Endothelial cell of umbilical vein (primary cell): ENCODE measurements around the gene CFAP107. TPM values are rescaled to one million over a fixed set of nuclear protein-coding genes. Genes with fewer than 3 reads are reported as not detected.

Experiments used
- BruUV-seq: library from RNA; stranded (reverse); fragments of 400-500 nt; replicated peaks from 2 replicates; lab custom pipeline; 2021; lab: Mats Ljungman, UMichigan
- CTCF ChIA-PET: fragments of 300-600, 350-600 bp; sonication (Branson Sonifier 250); formaldehyde crosslinking; loops from one replicate; lab custom pipeline; 2021; ENCODE audit warnings: antibody characterized with exemption, inconsistent platforms; lab: Charles Lee
- POLR2A ChIA-PET: fragments of 300-600, 350-600 bp; sonication (Branson Sonifier 250); formaldehyde crosslinking; loops from one replicate; lab custom pipeline; 2021; ENCODE audit warnings: antibody characterized with exemption, inconsistent platforms; lab: Charles Lee
- DNase-seq: peaks from one replicate; pipeline ENCODE4 v3.0.0-alpha.2; 2011; ENCODE audit warnings: low read depth, low spot score
- FAIRE-seq: peaks from 2 replicates; lab custom pipeline; 2011; peaks lifted over from hg19 to GRCh38; lab: Jason Lieb, UNC
- H2AFZ ChIP-seq: 2 replicates; pipeline ENCODE4 v1.6.0; 2012; ENCODE audit warnings: low read depth, low read length, control low read depth, inconsistent platforms
- H3K27ac ChIP-seq: 2 replicates; pipeline ENCODE4 v1.5.1; 2011; ENCODE audit warnings: low read depth, mild to moderate bottlenecking, control low read depth, low read length, moderate library complexity; ENCODE audit not compliant: insufficient read depth
- H3K27me3 ChIP-seq, 2 experiments: 2 replicates each; pipeline versions ENCODE4 v1.6.0 to v1.6.1; 2011; ENCODE audit warnings: low read length in 2 of 2, mixed read lengths in 1 of 2; ENCODE audit not compliant: control insufficient read depth in 2 of 2, insufficient read depth in 2 of 2
- H3K36me3 ChIP-seq, 2 experiments: 2 replicates in 1 of 2; 3 replicates in 1 of 2; pipeline ENCODE4 v1.5.1; 2011; ENCODE audit warnings: low read length in 2 of 2, mild to moderate bottlenecking in 1 of 2, moderate library complexity in 1 of 2; ENCODE audit not compliant: control insufficient read depth in 2 of 2, insufficient read depth in 2 of 2; ENCODE audit errors: extremely low read depth in 1 of 2
- H3K4me1 ChIP-seq: 3 replicates; pipeline ENCODE4 v1.5.1; 2011; ENCODE audit warnings: mild to moderate bottlenecking, low read length; ENCODE audit not compliant: control insufficient read depth, insufficient read depth; ENCODE audit errors: extremely low read depth
- H3K4me2 ChIP-seq: 2 replicates; pipeline ENCODE4 v1.6.1; 2011; ENCODE audit warnings: low read length, control low read depth, mixed read lengths; ENCODE audit not compliant: insufficient read depth
- H3K4me3 ChIP-seq, 3 experiments: fragments of 200-600 bp in 1 of 3; sonication (generic), shearing (Covaris generic) in 1 of 3; replicated peaks in 1 of 3; 2 replicates each; pipeline ENCODE4 v1.5.1; 2011 to 2016; ENCODE audit warnings: control low read depth in 3 of 3, low read length in 3 of 3, mild to moderate bottlenecking in 2 of 3, inconsistent platforms in 1 of 3, low read depth in 1 of 3, moderate library complexity in 1 of 3; ENCODE audit not compliant: insufficient read depth in 1 of 3
- H3K79me2 ChIP-seq: 2 replicates; pipeline ENCODE4 v1.6.0; 2012; ENCODE audit warnings: low read length, inconsistent platforms; ENCODE audit not compliant: control insufficient read depth, insufficient read depth
- H3K9ac ChIP-seq: replicated peaks from 2 replicates; pipeline ENCODE3; 2011; ENCODE audit warnings: low read length, control low read depth; ENCODE audit not compliant: insufficient read depth; ENCODE audit errors: extremely low read depth
- H3K9me1 ChIP-seq: replicated peaks from 3 replicates; pipeline ENCODE4 v1.6.0; 2011; ENCODE audit warnings: mild to moderate bottlenecking, low read length; ENCODE audit not compliant: control insufficient read depth, insufficient read depth; ENCODE audit errors: extremely low read depth
- H3K9me3 ChIP-seq: replicated peaks from 2 replicates; pipeline ENCODE4 v1.5.1; 2012; ENCODE audit warnings: low read length, inconsistent platforms; ENCODE audit not compliant: control insufficient read depth, insufficient read depth
- H4K20me1 ChIP-seq: replicated peaks from 2 replicates; pipeline ENCODE3; 2011; ENCODE audit warnings: mild to moderate bottlenecking, low read length; ENCODE audit not compliant: control insufficient read depth, insufficient read depth; ENCODE audit errors: extremely low read depth
- FOS ChIP-seq: IDR thresholded peaks from 2 replicates; pipeline ENCODE4 v1.6.1; 2011; ENCODE audit warnings: mild to moderate bottlenecking, low read length, moderate library complexity, borderline replicate concordance; ENCODE audit not compliant: insufficient read depth
- GATA2 ChIP-seq: IDR thresholded peaks from 2 replicates; pipeline ENCODE4 v1.7.0; 2011; ENCODE audit warnings: low read depth, mild to moderate bottlenecking, moderate library complexity, mixed read lengths, low read length; ENCODE audit not compliant: insufficient read length, insufficient read depth
- MYC ChIP-seq: IDR thresholded peaks from one replicate; pipeline ENCODE4 v1.6.1; 2011; ENCODE audit warnings: mild to moderate bottlenecking, low read depth, low read length
- POLR2A ChIP-seq: IDR thresholded peaks from 2 replicates; pipeline ENCODE4 v1.6.1; 2012; ENCODE audit warnings: low read depth, mild to moderate bottlenecking, control low read depth, low read length
- dilution Hi-C: fragments of 300-500 bp; cut with MboI; formaldehyde crosslinking; loops from one replicate; pipeline ENCODE4 v1.15.0; 2019; ENCODE audit warnings: low sequenced_read_pairs; ENCODE audit not compliant: extremely low pct_ligation_motif_present
- intact Hi-C: fragments of 100-400 bp; cut with micrococcal nuclease; formaldehyde crosslinking; loops from one replicate; pipeline ENCODE4 v1.10.0; 2022
- polyA plus RNA-seq, 4 experiments: library from polyadenylated mRNA; depleted of rRNA in 3 of 4; stranded (reverse) in 3 of 4; unstranded in 1 of 4; fragments of >200 nt; gene quantifications; 2 replicates each; pipeline versions ENCODE4 v1.2.1 to v1.2.3, GENCODE V29; 2011 to 2012; ENCODE audit warnings: missing spikeins in 1 of 4
- total RNA-seq: library from RNA; stranded (reverse); gene quantifications from 2 replicates; pipeline ENCODE4 v1.2.3, GENCODE V29; 2021

Gene CFAP107
- total and polyA plus RNA-seq, 2 donors (not counting 3 experiments of a cell fraction or from before 2014, with no cell fraction given), result not detected

- no peak overlapping the region for H3K9ac ChIP-seq
- no peaks in the 10 kb centered on the region for H3K27me3 ChIP-seq
- H3K4me2 ChIP-seq, result no peak overlapping the region
- H3K27ac ChIP-seq, result no peak overlapping the region
- no peak overlapping the region for H2AFZ ChIP-seq
- CTCF ChIA-PET, result no interaction called here
- H3K4me1 ChIP-seq, result no peaks in the 10 kb centered on the region
- no peaks in the 10 kb centered on the region for H4K20me1 ChIP-seq
- POLR2A ChIA-PET, result no interaction called here
- dilution Hi-C loops, result no loop called here
- DNase-seq (no peak), FAIRE-seq (no peak)
- no peaks in the 10 kb centered on the region for H3K9me1 ChIP-seq
- no peaks in the 10 kb centered on the region for H3K9me3 ChIP-seq
- intact Hi-C loops, result no loop called here
- BruUV-seq, result no TSS peak
- no peak for TF ChIP-seq POLR2A
- TF ChIP-seq MYC, result no peak
- no peaks in the 10 kb centered on the region for H3K36me3 ChIP-seq
- no peak overlapping the region for H3K4me3 ChIP-seq
- H3K79me2 ChIP-seq, result no peaks in the 10 kb centered on the region
These were observed 11.3 kb upstream of the CFAP107 start for GRCh38 chr1:12734651-12735050.

DNA sequence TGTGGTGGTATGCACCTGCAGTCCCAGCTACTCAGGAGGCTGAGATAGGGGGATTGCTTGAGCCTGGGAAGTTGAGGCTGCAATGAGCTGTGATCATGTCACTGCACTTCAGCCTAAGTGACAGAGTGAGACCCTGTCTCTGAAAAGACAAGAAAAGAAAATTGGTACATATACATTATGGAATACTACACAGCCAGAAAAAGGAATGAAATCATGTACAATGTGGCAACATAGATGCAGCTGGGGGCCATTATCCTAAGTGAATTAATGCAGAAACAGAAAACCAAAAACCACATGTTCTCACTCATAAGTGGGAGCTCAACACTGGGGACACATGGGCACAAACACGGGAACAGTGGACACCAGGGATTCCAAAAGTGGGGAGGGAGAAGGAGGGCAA, 7.1 kb upstream of the CFAP107 start:
- BruUV-seq, result no TSS peak

More for the DNA sequence above, 7.1 kb upstream of the CFAP107 start:
- H3K9me1 ChIP-seq, result no peaks in the 10 kb centered on the region
- H3K79me2 ChIP-seq, result no peaks in the 10 kb centered on the region
- H3K4me3 ChIP-seq, result no peak overlapping the region
- intact Hi-C loops (no loop called here), dilution Hi-C loops (no loop called here)
- TF ChIP-seq GATA2, result no peak
- TF ChIP-seq MYC, result no peak
- TF ChIP-seq FOS, result no peak
- TF ChIP-seq POLR2A, result no peak
- no peaks in the 10 kb centered on the region for H3K27me3 ChIP-seq
- H4K20me1 ChIP-seq, result no peaks in the 10 kb centered on the region
- H3K36me3 ChIP-seq, result no peaks in the 10 kb centered on the region
- DNase-seq (no peak), FAIRE-seq (no peak)
- H2AFZ ChIP-seq, result no peak overlapping the region
- ChIA-PET CTCF (no interaction called here), POLR2A (no interaction called here)
- no peak overlapping the region for H3K9ac ChIP-seq
- no peak overlapping the region for H3K27ac ChIP-seq
- no peak overlapping the region for H3K4me2 ChIP-seq
- no peaks in the 10 kb centered on the region for H3K9me3 ChIP-seq
- no peaks in the 10 kb centered on the region for H3K4me1 ChIP-seq
